Measurements from ENCODE around the gene E2F4.

DNA sequence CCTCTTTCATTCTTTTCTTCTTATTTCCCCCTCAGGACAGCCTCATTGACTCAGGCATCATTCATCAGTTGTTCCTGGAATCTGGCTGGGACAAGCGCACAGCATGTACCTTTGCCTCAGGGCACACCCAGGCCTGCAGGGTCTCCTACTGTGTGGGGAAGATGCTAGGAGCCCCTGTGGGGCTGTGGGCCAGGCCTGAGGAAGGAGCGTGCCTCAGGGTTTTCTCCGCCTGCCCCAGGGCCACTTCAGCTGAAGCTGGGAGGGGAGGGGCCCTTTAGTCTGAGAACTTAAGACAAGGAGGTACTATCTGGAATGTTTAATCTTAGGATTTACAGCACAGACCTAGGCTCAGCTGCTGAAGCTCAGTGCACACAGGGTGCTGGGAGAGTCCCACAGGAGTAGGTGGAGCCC, 14.9 kb downstream of the E2F4 start:
- TF ChIP-seq, protein P1, sequence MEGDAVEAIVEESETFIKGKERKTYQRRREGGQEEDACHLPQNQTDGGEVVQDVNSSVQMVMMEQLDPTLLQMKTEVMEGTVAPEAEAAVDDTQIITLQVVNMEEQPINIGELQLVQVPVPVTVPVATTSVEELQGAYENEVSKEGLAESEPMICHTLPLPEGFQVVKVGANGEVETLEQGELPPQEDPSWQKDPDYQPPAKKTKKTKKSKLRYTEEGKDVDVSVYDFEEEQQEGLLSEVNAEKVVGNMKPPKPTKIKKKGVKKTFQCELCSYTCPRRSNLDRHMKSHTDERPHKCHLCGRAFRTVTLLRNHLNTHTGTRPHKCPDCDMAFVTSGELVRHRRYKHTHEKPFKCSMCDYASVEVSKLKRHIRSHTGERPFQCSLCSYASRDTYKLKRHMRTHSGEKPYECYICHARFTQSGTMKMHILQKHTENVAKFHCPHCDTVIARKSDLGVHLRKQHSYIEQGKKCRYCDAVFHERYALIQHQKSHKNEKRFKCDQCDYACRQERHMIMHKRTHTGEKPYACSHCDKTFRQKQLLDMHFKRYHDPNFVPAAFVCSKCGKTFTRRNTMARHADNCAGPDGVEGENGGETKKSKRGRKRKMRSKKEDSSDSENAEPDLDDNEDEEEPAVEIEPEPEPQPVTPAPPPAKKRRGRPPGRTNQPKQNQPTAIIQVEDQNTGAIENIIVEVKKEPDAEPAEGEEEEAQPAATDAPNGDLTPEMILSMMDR (IDR thresholded peaks at IDR 0.05; ENCODE audit: low read depth, low read length) = no peak
- no peak for TF ChIP-seq EZH2phosphoT487 (IDR thresholded peaks at IDR 0.05; ENCODE audit: low read depth)
